Measurements from ENCODE around the gene CEP63.
A peak's percentile ranks its signal among the peaks of the same experiment; 100 is the strongest.

CEP63 gene

GRCh38 chr3:134511500-134511899, 25.6 kb downstream of the CEP63 start:
- TF ChIP-seq, protein P1, sequence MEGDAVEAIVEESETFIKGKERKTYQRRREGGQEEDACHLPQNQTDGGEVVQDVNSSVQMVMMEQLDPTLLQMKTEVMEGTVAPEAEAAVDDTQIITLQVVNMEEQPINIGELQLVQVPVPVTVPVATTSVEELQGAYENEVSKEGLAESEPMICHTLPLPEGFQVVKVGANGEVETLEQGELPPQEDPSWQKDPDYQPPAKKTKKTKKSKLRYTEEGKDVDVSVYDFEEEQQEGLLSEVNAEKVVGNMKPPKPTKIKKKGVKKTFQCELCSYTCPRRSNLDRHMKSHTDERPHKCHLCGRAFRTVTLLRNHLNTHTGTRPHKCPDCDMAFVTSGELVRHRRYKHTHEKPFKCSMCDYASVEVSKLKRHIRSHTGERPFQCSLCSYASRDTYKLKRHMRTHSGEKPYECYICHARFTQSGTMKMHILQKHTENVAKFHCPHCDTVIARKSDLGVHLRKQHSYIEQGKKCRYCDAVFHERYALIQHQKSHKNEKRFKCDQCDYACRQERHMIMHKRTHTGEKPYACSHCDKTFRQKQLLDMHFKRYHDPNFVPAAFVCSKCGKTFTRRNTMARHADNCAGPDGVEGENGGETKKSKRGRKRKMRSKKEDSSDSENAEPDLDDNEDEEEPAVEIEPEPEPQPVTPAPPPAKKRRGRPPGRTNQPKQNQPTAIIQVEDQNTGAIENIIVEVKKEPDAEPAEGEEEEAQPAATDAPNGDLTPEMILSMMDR (IDR thresholded peaks at IDR 0.05; ENCODE audit: control extremely low read depth, extremely low read depth, low read depth, missing control alignments), result no peak
- DNase-seq (ENCODE audit: extremely low spot score), result no peak
- CTCF ChIA-PET, result no interaction called here
- POLR2A ChIA-PET, result no interaction called here

- no peak for DNase-seq (ENCODE audit: extremely low spot score)
- POLR2A ChIA-PET, result no interaction called here
- TF ChIP-seq, protein P1 (IDR thresholded peaks at IDR 0.05; ENCODE audit: control extremely low read depth, extremely low read depth, low read depth, missing control alignments), result no peak
- CTCF ChIA-PET, result no interaction called here
Measured at GRCh38 chr3:134516905-134517304, 31.0 kb downstream of the CEP63 start.

- CTCF ChIA-PET, result no interaction called here
- TF ChIP-seq, protein P1 (IDR thresholded peaks at IDR 0.05; ENCODE audit: control extremely low read depth, extremely low read depth, low read depth, missing control alignments), result no peak
- POLR2A ChIA-PET, result no interaction called here
- DNase-seq (ENCODE audit: extremely low spot score), result no peak
Measured at GRCh38 chr3:134517791-134518190, 31.9 kb downstream of the CEP63 start.

- TF ChIP-seq, protein P1 (IDR thresholded peaks at IDR 0.05; ENCODE audit: control extremely low read depth, extremely low read depth, low read depth, missing control alignments), result no peak
- ChIA-PET CTCF (no interaction called here), POLR2A (no interaction called here)
- DNase-seq (ENCODE audit: extremely low spot score), result no peak
Measured at GRCh38 chr3:134522541-134522940, 36.7 kb downstream of the CEP63 start.

DNA sequence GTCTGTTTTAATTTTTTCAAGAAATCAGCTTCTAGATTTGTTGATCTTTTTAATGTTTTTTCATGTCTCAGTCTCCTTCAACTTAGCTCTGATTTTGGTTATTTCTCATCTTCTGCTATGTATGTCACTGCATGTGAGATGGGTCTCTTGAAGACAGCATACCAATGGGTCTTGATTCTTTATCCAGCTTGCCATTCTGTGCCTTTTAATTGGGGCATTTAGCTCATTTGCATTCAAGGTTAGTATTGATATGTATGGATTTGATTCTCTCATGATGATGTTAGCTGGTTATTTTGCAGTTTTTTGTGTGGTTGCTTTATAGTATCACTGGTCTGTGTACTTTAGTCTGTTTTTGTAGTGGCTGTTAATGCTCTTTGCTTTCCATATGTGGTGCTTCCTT, 39.4 kb downstream of the CEP63 start:
- TF ChIP-seq, protein P1 (IDR thresholded peaks at IDR 0.05; ENCODE audit: control extremely low read depth, extremely low read depth, low read depth, missing control alignments), result no peak
- no peak for DNase-seq (ENCODE audit: extremely low spot score)
- POLR2A ChIA-PET, result no interaction called here
- CTCF ChIA-PET, result interaction anchor here (1.3 to 1.6 kb wide), 6 partner anchors 8 to 26 kb away, joined by 3 to 5 read pairs (median 3); no protein-coding TSS in a partner anchor

GRCh38 chr3:134526319-134526718, 40.5 kb downstream of the CEP63 start:
- ChIA-PET CTCF (interaction anchor here (1.3 to 1.7 kb wide), 2 partner anchors 11 to 16 kb away, joined by 4 read pairs; no protein-coding TSS in a partner anchor), POLR2A (no interaction called here)
- no peak for DNase-seq (ENCODE audit: extremely low spot score)
- TF ChIP-seq, protein P1 (IDR thresholded peaks at IDR 0.05; ENCODE audit: control extremely low read depth, extremely low read depth, low read depth, missing control alignments), result no peak

GRCh38 chr3:134527037-134527436, 41.2 kb downstream of the CEP63 start:
- ChIA-PET POLR2A (no interaction called here), CTCF (interaction anchor here (1.1 to 1.7 kb wide), 4 partner anchors 8 to 37 kb away, joined by 4 read pairs; no protein-coding TSS in a partner anchor)
- TF ChIP-seq, protein P1 (IDR thresholded peaks at IDR 0.05; ENCODE audit: control extremely low read depth, extremely low read depth, low read depth, missing control alignments), result peak; percentile 16
- DNase-seq (ENCODE audit: extremely low spot score), result no peak
